ENCODE data around the gene GPC6.

- TF ChIP-seq CTCF (IDR thresholded peaks at IDR 0.05; ENCODE audit: poor library complexity) = no peak
- no peak for TF ChIP-seq EZH2 (IDR thresholded peaks at IDR 0.05; ENCODE audit: borderline replicate concordance)
- TF ChIP-seq EZH2phosphoT487 (IDR thresholded peaks at IDR 0.05; ENCODE audit: low read depth, severe bottlenecking, unreplicated experiment) = no peak
Measured at GRCh38 chr13:94170145-94170571, 943.6 kb downstream of the GPC6 start.
